HepG2 (cell line): ENCODE measurements around the gene TPRA1. TPM values are rescaled to one million over a fixed set of nuclear protein-coding genes. Genes with fewer than 3 reads are reported as not detected.

Experiments
- ATAC-seq: fragments of 200-7000 bp; cut with Tn5 transposase; 3 replicates; pipeline ENCODE4 v1.9.1; 2020; ENCODE audit warnings: mild to moderate bottlenecking, moderate library complexity
- BruUV-seq: library from RNA; stranded (reverse); fragments of 400-500 nt; replicated peaks from 2 replicates; lab custom pipeline; 2021; lab: Mats Ljungman, UMichigan
- CTCF ChIA-PET: fragments of 300-600 bp; formaldehyde crosslinking; extraction: SDS; loops from one replicate; lab custom pipeline; 2021; ENCODE audit warnings: low total read pairs, inconsistent platforms, low intra/inter-chr PET ratio; lab: Yijun Ruan, JAX
- POLR2A ChIA-PET: fragments of 350-600 bp; sonication (Branson Sonifier 250); formaldehyde crosslinking; loops from one replicate; lab custom pipeline; 2020; ENCODE audit warnings: antibody characterized with exemption, inconsistent platforms; lab: Yijun Ruan, JAX
- DNase-seq: peaks from one replicate; pipeline ENCODE4 v3.0.0-alpha.2; 2015; ENCODE audit warnings: low spot score
- FAIRE-seq: peaks from 3 replicates; lab custom pipeline; 2011; peaks lifted over from hg19 to GRCh38; lab: Jason Lieb, UNC
- H2AFZ ChIP-seq: one replicate; pipeline ENCODE4 v1.6.1; 2011; ENCODE audit warnings: low read length, inconsistent platforms
- H3K27ac ChIP-seq: fragments of 300-600 bp; 3 replicates; pipeline ENCODE4 v1.8.0; 2011; ENCODE audit warnings: mixed run types, mild to moderate bottlenecking, mixed read lengths, low read length, inconsistent platforms; ENCODE audit not compliant: insufficient read depth; ENCODE audit errors: extremely low read length
- H3K27me3 ChIP-seq, 2 experiments: fragments of 200-600 bp in 1 of 2; 2 replicates in 1 of 2; 3 replicates in 1 of 2; pipeline versions ENCODE4 v1.6.0 to v1.8.0; 2011; ENCODE audit warnings: low read length in 2 of 2, mild to moderate bottlenecking in 2 of 2, moderate library complexity in 2 of 2, inconsistent platforms in 1 of 2; ENCODE audit not compliant: insufficient read depth in 2 of 2, control insufficient read depth in 1 of 2
- H3K36me3 ChIP-seq, 2 experiments: fragments of 200-600 bp in 1 of 2; replicated peaks in 1 of 2; 2 replicates in 1 of 2; 3 replicates in 1 of 2; pipeline versions ENCODE4 v1.5.1 to v1.8.0; 2011; ENCODE audit warnings: low read length in 2 of 2, inconsistent platforms in 1 of 2; ENCODE audit not compliant: insufficient read depth in 2 of 2, control insufficient read depth in 1 of 2
- H3K4me1 ChIP-seq: 2 replicates; pipeline ENCODE4 v1.5.1; 2012; ENCODE audit warnings: low read length, inconsistent platforms; ENCODE audit not compliant: insufficient read depth
- H3K4me2 ChIP-seq: 2 replicates; pipeline ENCODE4 v1.6.0; 2011; ENCODE audit warnings: low read depth, low read length, inconsistent platforms
- H3K4me3 ChIP-seq, 3 experiments: fragments of 200-600 bp in 1 of 3; sonication (generic), shearing (Covaris generic) in 1 of 3; replicated peaks in 1 of 3; 2 replicates each; pipeline ENCODE4 v1.5.1; 2011 to 2016; ENCODE audit warnings: low read length in 3 of 3, inconsistent platforms in 2 of 3, low read depth in 2 of 3, mild to moderate bottlenecking in 2 of 3, control low read depth in 1 of 3, mixed read lengths in 1 of 3; ENCODE audit not compliant: insufficient read depth in 1 of 3
- H3K79me2 ChIP-seq: one replicate; pipeline ENCODE4 v1.6.1; 2011; ENCODE audit warnings: low read length, inconsistent platforms; ENCODE audit not compliant: insufficient read depth
- H3K9ac ChIP-seq: 2 replicates; pipeline ENCODE4 v1.6.0; 2011; ENCODE audit warnings: mild to moderate bottlenecking, low read depth, low read length, inconsistent platforms; ENCODE audit not compliant: insufficient read depth
- H3K9me3 ChIP-seq: 2 replicates; pipeline ENCODE4 v1.5.1; 2012; ENCODE audit warnings: mild to moderate bottlenecking, low read length
- H4K20me1 ChIP-seq: 2 replicates; pipeline ENCODE4 v1.6.0; 2011; ENCODE audit warnings: inconsistent platforms, mild to moderate bottlenecking, low read length, moderate library complexity; ENCODE audit not compliant: insufficient read depth
- GATAD1 ChIP-seq: IDR thresholded peaks from 2 replicates; pipeline ENCODE4 v1.6.1; 2016; ENCODE audit warnings: missing genetic modification reagents, missing compliant biosample characterization
- IKZF4 ChIP-seq: sonication (generic); formaldehyde crosslinking; IDR thresholded peaks from 2 replicates; pipeline ENCODE4 v1.5.1; 2020; ENCODE audit warnings: borderline replicate concordance, mild to moderate bottlenecking, low read depth, missing genetic modification reagents; ENCODE audit errors: not compliant biosample characterization
- MAFG ChIP-seq: sonication (generic); formaldehyde crosslinking; IDR thresholded peaks from 2 replicates; pipeline ENCODE4 v1.5.1; 2020; ENCODE audit warnings: mild to moderate bottlenecking, missing genetic modification reagents
- NFE2L2 ChIP-seq: fragments of 150-350 bp; IDR thresholded peaks from 2 replicates; pipeline ENCODE4 v1.6.1; 2014; ENCODE audit warnings: low read length
- RELA ChIP-seq: sonication (generic); formaldehyde crosslinking; IDR thresholded peaks from 2 replicates; pipeline ENCODE4 v1.4.0; 2020; ENCODE audit warnings: missing genetic modification reagents
- SALL2 ChIP-seq: sonication (generic); formaldehyde crosslinking; IDR thresholded peaks from 2 replicates; pipeline ENCODE4 v1.8.1; 2023; ENCODE audit warnings: mild to moderate bottlenecking, missing genetic modification reagents, inconsistent platforms
- SMAD9 ChIP-seq: sonication (generic); formaldehyde crosslinking; IDR thresholded peaks from 2 replicates; pipeline ENCODE4 v1.5.1; 2020; ENCODE audit warnings: mild to moderate bottlenecking, missing genetic modification reagents
- TEAD3 ChIP-seq: optimal IDR thresholded peaks from 2 replicates; pipeline ENCODE3; 2016; ENCODE audit warnings: borderline replicate concordance
- ZNF17 ChIP-seq: sonication (generic); formaldehyde crosslinking; IDR thresholded peaks from 2 replicates; pipeline ENCODE4 v1.5.0; 2020; ENCODE audit warnings: mild to moderate bottlenecking, missing genetic modification reagents
- ZNF737 ChIP-seq: sonication (generic); formaldehyde crosslinking; IDR thresholded peaks from 2 replicates; pipeline ENCODE4 v1.5.0; 2020; ENCODE audit warnings: missing genetic modification reagents, mild to moderate bottlenecking, borderline replicate concordance
- ZNF747 ChIP-seq: sonication (generic); formaldehyde crosslinking; IDR thresholded peaks from 2 replicates; pipeline ENCODE4 v1.8.1; 2023; ENCODE audit warnings: missing genetic modification reagents, mild to moderate bottlenecking, borderline replicate concordance
- ZNF782 ChIP-seq: sonication (generic); formaldehyde crosslinking; IDR thresholded peaks from 2 replicates; pipeline ENCODE4 v1.4.0; 2020; ENCODE audit warnings: missing genetic modification reagents, mild to moderate bottlenecking, borderline replicate concordance
- ZNF792 ChIP-seq: IDR thresholded peaks from 2 replicates; pipeline ENCODE4 v1.6.1; 2016
- WGBS: methylation state at CpG from one replicate; pipeline ENCODE4 v1.1.6; 2017; ENCODE audit warnings: low lambda C conversion rate; 5-methylcytosine and 5-hydroxymethylcytosine counted together
- in situ Hi-C: cut with HindIII; loops from 2 replicates; pipeline ENCODE4 v1.10.0; 2017; ENCODE audit warnings: low pct_unique_long_range_greater_than_20kb; ENCODE audit not compliant: extremely low pct_ligation_motif_present
- intact Hi-C: fragments of 100-400 bp; cut with micrococcal nuclease; formaldehyde crosslinking; loops from one replicate; pipeline ENCODE4 v1.10.0; 2022; ENCODE audit not compliant: unreplicated experiment
- polyA plus RNA-seq, 8 experiments: library from polyadenylated mRNA; depleted of rRNA in 3 of 8; stranded (reverse) in 7 of 8; unstranded in 1 of 8; fragments of >200 nt; fragmentation: Illumina TruSeq in 4 of 8; extraction: Trizol in 4 of 8; gene quantifications; 2 replicates each; pipeline versions ENCODE4 v1.2.1 to v1.2.3, GENCODE V29; 2011 to 2016; ENCODE audit warnings: low read depth in 4 of 8, missing spikeins in 1 of 8, mixed read lengths in 1 of 8; ENCODE audit not compliant: insufficient read depth in 1 of 8
- total RNA-seq, 5 experiments: library from RNA; depleted of rRNA; stranded (reverse); fragments of >200 nt; fragmentation: Illumina TruSeq; extraction: Trizol; gene quantifications; 2 replicates each; pipeline ENCODE4 v1.2.3, GENCODE V29; 2016; ENCODE audit warnings: low read depth in 1 of 5
- TF ChIP-seq, protein P1 (sequence below): IDR thresholded peaks from 2 replicates; pipeline ENCODE4 v1.6.1; 2012; ENCODE audit warnings: low read length, improper control_type of control experiment
- TF ChIP-seq, protein P2 (sequence below): sonication (generic); formaldehyde crosslinking; IDR thresholded peaks from 2 replicates; pipeline ENCODE4 v1.4.0; 2020; ENCODE audit warnings: low read depth, missing genetic modification reagents
- TF ChIP-seq, protein P3 (sequence below): sonication (generic); formaldehyde crosslinking; IDR thresholded peaks from 2 replicates; pipeline ENCODE4 v1.8.0; 2023; ENCODE audit warnings: mild to moderate bottlenecking, missing genetic modification reagents

Gene TPRA1
- total and polyA plus RNA-seq, 2 of the 13 experiments (the other 11 are each of a cell fraction or from before 2014, with no cell fraction given) = 25.4 to 25.8 TPM

DNA sequence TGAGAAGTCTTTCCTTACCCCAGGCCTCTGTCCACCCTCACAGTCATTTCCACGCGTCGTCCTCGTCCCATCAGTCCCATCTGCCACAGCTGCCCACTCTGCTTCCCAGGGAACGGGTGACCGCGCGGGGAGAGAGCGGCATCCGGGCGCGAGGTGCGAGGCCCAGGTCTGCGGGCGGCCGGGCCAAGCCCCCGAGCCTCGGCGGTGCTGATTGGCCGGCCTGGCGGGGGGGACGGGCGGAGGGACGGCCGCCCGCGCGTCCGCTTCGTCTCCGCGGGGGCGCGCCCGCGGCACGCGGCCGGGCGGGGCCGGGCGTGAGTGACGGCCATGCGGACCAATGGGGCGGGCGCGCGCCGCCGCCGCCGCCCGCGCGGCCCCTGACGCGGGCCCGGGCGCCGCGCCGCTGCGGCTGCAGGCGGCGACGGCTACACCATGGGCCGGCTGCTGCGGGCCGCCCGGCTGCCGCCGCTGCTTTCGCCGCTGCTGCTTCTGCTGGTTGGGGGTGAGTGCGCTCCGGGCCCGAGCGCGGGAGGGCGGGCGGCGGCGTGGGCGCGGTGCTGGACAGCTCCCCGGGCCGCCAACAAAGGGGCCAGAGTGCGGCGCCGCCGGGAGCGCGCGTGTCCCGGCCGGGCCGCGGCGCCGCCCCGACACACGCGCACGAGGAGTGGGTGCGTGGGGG, 38.4 kb upstream of the TPRA1 start, which contains the start of gene PODXL2:
Gene PODXL2, plus strand, starts transcription at position 398 of the 679 bp plus-strand sequence. Its CDS starts 35 bp downstream, at position 433.
- H3K4me3 ChIP-seq = peak within 1 kb of the TSS; percentile 30 to 67 (median 62); a peak in 4 of 6 replicates
- POLR2A ChIA-PET = interaction anchor here (1.2 kb wide), 1 partner anchor 31 kb away, joined by 4 read pairs; no protein-coding TSS in a partner anchor
- no peaks in the 10 kb centered on the region for H3K79me2 ChIP-seq
- in situ Hi-C loops (no loop called here), intact Hi-C loops (loop anchor here (1.0 kb wide), 1 partner anchor 30 kb away; no protein-coding TSS in a partner anchor)
- ATAC-seq (peak; percentile 84), FAIRE-seq (no peak), DNase-seq (peak; percentile 28)
- BruUV-seq = no TSS peak
- CTCF ChIA-PET = no interaction called here
- no peaks in the 10 kb centered on the region for H3K9me3 ChIP-seq
- H3K27ac ChIP-seq = no peak within 1 kb of the TSS
- peaks cover 21% of the 10 kb centered on the region for H3K4me1 ChIP-seq
- peaks cover 2 to 7% of the 10 kb centered on the region in 2 experiments for H3K27me3 ChIP-seq
- peak within 1 kb of the TSS; percentile 49 for H3K9ac ChIP-seq
- no peaks in the 10 kb centered on the region for H3K36me3 ChIP-seq
- no peaks in the 10 kb centered on the region; the same call in 1 of the 2 replicates for H4K20me1 ChIP-seq
- no peak within 1 kb of the TSS for H2AFZ ChIP-seq
- WGBS = 17% methylated on average over 12 of the region's 105 CpGs
- peak within 1 kb of the TSS; percentile 76 for H3K4me2 ChIP-seq
- TF ChIP-seq NFE2L2 (no peak), SALL2 (CRISPR knock-in tag) (peak; percentile 39; the same call in 1 of the 2 replicates), TEAD3 (CRISPR knock-in tag) (no peak), ZNF792 (CRISPR knock-in tag) (no peak), ZNF737 (no peak), GATAD1 (CRISPR knock-in tag) (peak; percentile 40; the same call in 1 of the 2 replicates), MAFG (CRISPR knock-in tag) (no peak), SMAD9 (CRISPR knock-in tag) (no peak), RELA (CRISPR knock-in tag) (no peak), IKZF4 (CRISPR knock-in tag) (peak; percentile 82), ZNF747 (CRISPR knock-in tag) (peak; percentile 79; the same call in 1 of the 2 replicates), ZNF17 (no peak), ZNF782 (0 out of 2 replicates have a peak, but pooled peaks have one; percentile 72)
- TF ChIP-seq, protein P1, sequence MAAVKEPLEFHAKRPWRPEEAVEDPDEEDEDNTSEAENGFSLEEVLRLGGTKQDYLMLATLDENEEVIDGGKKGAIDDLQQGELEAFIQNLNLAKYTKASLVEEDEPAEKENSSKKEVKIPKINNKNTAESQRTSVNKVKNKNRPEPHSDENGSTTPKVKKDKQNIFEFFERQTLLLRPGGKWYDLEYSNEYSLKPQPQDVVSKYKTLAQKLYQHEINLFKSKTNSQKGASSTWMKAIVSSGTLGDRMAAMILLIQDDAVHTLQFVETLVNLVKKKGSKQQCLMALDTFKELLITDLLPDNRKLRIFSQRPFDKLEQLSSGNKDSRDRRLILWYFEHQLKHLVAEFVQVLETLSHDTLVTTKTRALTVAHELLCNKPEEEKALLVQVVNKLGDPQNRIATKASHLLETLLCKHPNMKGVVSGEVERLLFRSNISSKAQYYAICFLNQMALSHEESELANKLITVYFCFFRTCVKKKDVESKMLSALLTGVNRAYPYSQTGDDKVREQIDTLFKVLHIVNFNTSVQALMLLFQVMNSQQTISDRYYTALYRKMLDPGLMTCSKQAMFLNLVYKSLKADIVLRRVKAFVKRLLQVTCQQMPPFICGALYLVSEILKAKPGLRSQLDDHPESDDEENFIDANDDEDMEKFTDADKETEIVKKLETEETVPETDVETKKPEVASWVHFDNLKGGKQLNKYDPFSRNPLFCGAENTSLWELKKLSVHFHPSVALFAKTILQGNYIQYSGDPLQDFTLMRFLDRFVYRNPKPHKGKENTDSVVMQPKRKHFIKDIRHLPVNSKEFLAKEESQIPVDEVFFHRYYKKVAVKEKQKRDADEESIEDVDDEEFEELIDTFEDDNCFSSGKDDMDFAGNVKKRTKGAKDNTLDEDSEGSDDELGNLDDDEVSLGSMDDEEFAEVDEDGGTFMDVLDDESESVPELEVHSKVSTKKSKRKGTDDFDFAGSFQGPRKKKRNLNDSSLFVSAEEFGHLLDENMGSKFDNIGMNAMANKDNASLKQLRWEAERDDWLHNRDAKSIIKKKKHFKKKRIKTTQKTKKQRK = no peak
- TF ChIP-seq, protein P2, sequence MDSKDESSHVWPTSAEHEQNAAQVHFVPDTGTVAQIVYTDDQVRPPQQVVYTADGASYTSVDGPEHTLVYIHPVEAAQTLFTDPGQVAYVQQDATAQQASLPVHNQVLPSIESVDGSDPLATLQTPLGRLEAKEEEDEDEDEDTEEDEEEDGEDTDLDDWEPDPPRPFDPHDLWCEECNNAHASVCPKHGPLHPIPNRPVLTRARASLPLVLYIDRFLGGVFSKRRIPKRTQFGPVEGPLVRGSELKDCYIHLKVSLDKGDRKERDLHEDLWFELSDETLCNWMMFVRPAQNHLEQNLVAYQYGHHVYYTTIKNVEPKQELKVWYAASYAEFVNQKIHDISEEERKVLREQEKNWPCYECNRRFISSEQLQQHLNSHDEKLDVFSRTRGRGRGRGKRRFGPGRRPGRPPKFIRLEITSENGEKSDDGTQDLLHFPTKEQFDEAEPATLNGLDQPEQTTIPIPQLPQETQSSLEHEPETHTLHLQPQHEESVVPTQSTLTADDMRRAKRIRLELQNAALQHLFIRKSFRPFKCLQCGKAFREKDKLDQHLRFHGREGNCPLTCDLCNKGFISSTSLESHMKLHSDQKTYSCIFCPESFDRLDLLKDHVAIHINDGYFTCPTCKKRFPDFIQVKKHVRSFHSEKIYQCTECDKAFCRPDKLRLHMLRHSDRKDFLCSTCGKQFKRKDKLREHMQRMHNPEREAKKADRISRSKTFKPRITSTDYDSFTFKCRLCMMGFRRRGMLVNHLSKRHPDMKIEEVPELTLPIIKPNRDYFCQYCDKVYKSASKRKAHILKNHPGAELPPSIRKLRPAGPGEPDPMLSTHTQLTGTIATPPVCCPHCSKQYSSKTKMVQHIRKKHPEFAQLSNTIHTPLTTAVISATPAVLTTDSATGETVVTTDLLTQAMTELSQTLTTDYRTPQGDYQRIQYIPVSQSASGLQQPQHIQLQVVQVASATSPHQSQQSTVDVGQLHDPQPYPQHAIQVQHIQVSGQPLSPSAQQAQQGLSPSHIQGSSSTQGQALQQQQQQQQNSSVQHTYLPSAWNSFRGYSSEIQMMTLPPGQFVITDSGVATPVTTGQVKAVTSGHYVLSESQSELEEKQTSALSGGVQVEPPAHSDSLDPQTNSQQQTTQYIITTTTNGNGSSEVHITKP (CRISPR knock-in tag) = no peak
- TF ChIP-seq, protein P3, sequence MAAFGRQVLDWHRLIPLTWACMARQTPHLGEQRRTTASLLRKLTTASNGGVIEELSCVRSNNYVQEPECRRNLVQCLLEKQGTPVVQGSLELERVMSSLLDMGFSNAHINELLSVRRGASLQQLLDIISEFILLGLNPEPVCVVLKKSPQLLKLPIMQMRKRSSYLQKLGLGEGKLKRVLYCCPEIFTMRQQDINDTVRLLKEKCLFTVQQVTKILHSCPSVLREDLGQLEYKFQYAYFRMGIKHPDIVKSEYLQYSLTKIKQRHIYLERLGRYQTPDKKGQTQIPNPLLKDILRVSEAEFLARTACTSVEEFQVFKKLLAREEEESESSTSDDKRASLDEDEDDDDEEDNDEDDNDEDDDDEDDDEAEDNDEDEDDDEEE (CRISPR knock-in tag) = peak; percentile 91
